Epithelial cell of proximal tubule (primary cell): ENCODE results near the gene ST6GALNAC3. TPM values are rescaled to one million over a fixed set of nuclear protein-coding genes. Genes with fewer than 3 reads are reported as not detected.

Experiments used
- DNase-seq: peaks from one replicate; pipeline ENCODE4 v3.0.0-alpha.2; 2011; ENCODE audit warnings: low read depth
- H3K4me3 ChIP-seq: 2 replicates; pipeline ENCODE4 v1.5.1; 2011; ENCODE audit warnings: low read depth, mild to moderate bottlenecking, low read length
- total RNA-seq: library from RNA; depleted of rRNA; stranded (reverse); fragments of >200 nt; gene quantifications from 2 replicates; pipeline ENCODE4 v1.2.3, GENCODE V29; 2015
- TF ChIP-seq, protein P1 (sequence below): conservative IDR thresholded peaks from 2 replicates; pipeline ENCODE4 v1.5.1; 2012; ENCODE audit warnings: low read depth, mild to moderate bottlenecking, low read length

Gene ST6GALNAC3
- total RNA-seq, 1 donor from 2014 or later = 0.75 TPM

DNA sequence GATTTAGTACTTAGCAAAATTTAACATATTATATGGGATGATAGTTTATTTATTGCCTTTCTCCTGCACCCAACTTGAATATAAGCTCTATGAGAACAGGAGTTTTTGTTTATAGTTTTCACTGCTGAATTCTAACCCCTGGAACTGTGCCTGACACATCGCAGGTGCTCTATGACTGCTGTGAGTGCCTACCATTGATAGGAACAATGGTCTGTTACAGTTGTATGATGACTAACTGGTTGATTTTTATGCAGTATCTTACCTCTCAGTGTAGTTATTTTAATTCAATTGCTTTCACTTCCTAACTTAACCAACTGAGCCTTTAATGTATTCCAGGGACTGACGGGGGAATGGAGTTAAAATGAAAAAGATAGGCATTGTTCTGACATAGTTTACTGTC is 336.0 kb downstream of the ST6GALNAC3 start:
- TF ChIP-seq, protein P1, sequence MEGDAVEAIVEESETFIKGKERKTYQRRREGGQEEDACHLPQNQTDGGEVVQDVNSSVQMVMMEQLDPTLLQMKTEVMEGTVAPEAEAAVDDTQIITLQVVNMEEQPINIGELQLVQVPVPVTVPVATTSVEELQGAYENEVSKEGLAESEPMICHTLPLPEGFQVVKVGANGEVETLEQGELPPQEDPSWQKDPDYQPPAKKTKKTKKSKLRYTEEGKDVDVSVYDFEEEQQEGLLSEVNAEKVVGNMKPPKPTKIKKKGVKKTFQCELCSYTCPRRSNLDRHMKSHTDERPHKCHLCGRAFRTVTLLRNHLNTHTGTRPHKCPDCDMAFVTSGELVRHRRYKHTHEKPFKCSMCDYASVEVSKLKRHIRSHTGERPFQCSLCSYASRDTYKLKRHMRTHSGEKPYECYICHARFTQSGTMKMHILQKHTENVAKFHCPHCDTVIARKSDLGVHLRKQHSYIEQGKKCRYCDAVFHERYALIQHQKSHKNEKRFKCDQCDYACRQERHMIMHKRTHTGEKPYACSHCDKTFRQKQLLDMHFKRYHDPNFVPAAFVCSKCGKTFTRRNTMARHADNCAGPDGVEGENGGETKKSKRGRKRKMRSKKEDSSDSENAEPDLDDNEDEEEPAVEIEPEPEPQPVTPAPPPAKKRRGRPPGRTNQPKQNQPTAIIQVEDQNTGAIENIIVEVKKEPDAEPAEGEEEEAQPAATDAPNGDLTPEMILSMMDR = no peak
- no peak overlapping the region for H3K4me3 ChIP-seq
- no peak for DNase-seq

DNA sequence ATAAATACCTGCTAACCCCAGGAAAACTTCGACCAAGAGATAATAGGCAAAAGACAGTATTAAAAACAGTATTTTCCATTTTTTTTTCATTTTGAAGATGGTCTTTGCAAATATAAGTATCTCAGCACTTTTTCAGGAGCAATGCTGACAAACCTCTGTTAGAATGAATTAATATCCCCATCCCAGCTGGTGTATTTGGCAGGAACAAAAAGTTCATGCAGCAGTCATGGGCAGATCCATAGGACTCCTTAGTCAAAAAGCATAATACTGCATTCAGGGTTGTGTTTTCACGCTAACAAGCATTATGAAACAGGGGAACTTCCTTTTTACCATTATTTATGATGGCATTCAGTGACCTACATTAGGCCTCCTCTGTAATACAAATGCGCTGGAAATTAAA is 344.0 kb downstream of the ST6GALNAC3 start:
- TF ChIP-seq, protein P1 = no peak
- no peak for DNase-seq
- H3K4me3 ChIP-seq = no peak overlapping the region

DNA sequence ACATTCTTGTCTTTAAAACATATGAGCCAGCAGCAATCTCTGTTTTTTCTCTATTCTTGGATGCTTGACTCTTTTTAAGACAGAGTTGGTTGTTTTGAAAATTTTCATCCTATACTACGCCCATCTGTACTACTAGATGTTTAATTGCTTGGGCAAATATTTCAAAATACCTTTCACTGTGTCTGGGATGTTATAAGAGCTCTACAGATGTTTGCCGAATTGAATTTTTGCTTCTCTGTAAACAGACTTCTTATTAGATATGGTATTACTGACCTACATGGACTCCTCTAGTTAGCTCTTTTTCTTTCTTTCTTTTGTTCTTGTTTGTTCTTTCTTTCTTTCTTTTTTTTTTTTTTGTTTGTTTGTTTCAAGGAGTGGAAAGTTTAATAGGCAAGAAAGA is 345.1 kb downstream of the ST6GALNAC3 start:
- no peak for DNase-seq
- no peak overlapping the region for H3K4me3 ChIP-seq
- TF ChIP-seq, protein P1 = no peak

DNA sequence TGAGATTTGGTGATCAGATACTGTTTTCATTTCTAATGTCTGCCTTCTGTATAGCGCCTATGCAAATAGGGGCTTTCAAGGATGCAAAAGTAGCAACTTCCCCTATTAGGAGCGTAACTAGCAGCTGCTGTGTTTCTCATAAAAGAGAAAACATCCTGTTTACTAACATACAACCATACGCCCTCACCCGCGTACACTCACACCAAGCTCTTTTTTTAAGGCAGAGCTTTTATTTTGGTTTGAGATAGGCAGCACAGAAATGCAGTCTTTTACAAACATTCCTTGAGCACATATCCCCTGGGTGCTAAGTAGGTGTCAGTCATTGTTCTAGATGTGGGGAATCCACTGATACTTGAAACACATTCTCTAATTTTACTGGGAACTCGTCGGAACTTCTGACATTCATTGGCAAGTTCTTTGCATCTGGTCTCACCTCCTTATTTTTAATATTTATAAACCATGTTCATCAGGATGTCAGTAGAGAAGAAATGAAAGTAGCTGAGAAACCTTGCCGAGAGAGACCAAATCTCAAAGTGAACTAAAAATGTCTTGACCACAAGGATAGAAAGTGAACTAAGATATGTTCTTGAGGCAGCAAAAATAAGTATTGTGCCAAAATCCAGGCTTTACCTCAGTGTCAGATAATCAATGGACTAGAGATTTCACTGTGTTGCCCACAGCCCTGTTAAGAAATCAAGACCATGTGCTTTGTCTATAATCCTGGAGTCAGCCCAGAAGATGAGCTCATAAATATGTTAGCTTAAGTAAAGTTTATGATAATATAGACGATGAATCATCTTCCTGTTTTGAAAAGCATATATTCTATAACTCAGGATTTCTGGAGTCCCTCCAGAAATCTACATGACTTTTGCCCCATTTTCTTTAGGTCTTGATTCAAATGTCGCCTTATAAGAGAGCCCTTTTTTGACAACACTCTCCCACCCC is 350.9 kb downstream of the ST6GALNAC3 start:
- DNase-seq = no peak
- TF ChIP-seq, protein P1 = no peak
- H3K4me3 ChIP-seq = no peak overlapping the region

DNA sequence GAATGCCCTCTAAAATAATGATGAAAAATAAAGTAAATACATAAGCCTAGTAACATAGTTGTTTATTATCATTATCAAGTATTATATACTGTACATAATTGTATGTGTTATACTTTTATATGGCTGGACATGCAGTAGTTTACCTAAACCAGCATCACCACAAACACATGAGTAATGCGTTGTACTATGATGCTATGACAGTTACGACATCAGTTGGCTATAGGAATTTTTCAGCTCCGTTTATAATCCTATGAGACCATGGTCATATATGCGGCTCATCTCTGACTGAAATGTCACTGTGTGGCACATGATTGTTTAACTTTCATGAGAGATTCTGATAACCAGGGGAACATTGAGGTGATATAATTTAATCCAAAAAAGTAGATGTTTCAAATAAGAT is 352.1 kb downstream of the ST6GALNAC3 start:
- TF ChIP-seq, protein P1 = no peak

DNA sequence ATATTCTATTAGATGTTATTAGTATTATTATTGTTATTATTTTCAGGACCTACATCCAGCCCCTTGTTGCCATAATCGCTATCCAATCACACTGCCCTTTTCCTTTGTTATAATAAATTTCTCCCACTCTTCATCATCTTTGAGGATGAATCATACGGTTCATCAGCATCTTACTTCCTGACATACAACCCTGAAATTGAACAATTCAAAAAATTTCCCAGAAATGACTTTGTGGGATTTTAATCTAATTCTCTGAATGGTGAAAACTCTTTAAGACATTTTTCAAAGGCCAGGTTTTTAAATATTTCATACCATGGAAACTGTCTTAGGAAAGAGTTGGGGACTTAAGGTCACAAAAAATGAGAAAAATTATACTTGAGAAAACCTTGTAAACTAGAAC is 353.5 kb downstream of the ST6GALNAC3 start:
- no peak for DNase-seq
- H3K4me3 ChIP-seq = no peak overlapping the region
- TF ChIP-seq, protein P1 = no peak

More for the DNA sequence above, 352.1 kb downstream of the ST6GALNAC3 start:
- H3K4me3 ChIP-seq = no peak overlapping the region
- DNase-seq = no peak
